Measurements from ENCODE around the gene GSE1. TPM values are rescaled to one million over a fixed set of nuclear protein-coding genes. Genes with fewer than 3 reads are reported as not detected.

The GSE1 gene
- total RNA-seq, 8 experiments from 2014 or later = 13.0 to 63.2 (median 38.5) TPM

DNA sequence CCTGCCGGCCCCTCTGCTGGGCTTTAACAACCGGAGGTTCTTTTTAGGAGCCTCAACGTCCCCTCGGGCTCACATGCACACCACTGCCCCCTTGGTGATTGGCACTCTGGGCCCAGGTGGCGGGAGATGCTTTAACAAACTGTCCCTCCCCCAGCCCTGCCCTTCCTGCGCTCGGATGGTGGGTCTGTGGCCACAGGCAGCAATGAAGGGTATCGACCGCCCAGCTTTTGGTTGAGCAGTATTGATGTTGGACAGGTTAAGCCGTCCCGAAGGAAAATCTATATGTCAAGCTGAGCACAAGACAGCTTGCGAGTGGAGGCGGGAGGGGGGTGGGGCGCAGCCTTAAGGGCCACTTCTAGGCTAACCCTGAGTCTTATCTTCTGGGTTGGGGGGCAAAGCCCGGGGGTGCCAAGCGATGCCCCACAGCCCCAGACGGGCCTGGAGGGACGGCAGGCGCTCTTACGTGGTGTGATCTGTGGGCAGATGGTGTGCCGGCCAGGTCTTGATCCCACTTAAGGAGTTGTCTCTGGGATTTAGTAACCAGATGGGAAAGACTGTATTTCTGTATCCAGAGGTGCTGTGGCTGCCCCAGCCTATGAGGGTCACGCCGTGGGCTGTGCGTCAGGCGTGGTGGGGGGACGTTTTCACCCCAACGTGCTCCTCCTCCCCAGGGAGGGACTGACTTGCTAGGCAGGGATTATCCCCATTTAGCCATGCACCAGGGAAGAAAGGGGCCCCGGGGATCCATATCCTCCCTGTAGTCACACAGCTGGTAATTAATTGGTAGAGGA, 6.2 kb downstream of the GSE1 start:
- 77 to 100% (median 90%) methylated on average over 1 to 9 of the region's 28 CpGs; no CpG with 5 or more reads in 5 of the 10 experiments for WGBS, 10 experiments
- H3K4me1 ChIP-seq (replicated peaks in 1 of 2) = peaks cover 78 to 93% of the 10 kb centered on the region in 2 donors
- H3K4me3 ChIP-seq = no peak overlapping the region
- peak overlapping the region; percentile 63 to 75 for H3K27ac ChIP-seq
- in situ Hi-C loops (cut with MboI; ENCODE audit: low pct_unique_long_range_greater_than_20kb in 2 of 9, low sequenced_read_pairs in 9 of 9, unreplicated experiment in 9 of 9) = loop anchor here in 4 of 9 experiments (25.0 kb wide), 3 partner anchors 207 to 357 kb away; no protein-coding TSS in a partner anchor
- ATAC-seq (replicated peaks in 6 of 8) = peak in 1 of 8 experiments; percentile 10

DNA sequence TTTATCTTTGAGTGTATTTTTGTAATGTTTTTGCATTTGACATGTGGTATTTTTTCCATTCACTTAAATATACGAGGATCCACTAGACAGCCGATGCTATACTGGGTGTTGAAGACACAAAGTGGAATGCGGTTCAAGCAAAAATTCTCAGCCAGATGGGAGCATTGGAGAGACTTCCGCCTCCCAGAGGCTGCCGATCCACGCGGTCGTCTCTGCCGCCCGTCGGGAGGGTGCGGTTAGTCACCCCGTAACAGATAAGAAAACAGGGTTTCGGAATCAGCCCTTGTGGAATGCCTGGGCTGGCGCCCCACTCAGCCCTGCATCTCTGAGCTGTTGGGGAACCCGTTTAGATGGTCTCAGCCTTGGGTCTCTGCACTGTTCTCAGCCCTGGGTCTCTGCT, 7.3 kb downstream of the GSE1 start:
- Histone ChIP-seq H3K27ac (peak overlapping the region in 1 of 2 donors; percentile 12), H3K4me3 (no peak overlapping the region), H3K4me1 (replicated peaks in 1 of 2) (peaks cover 83 to 93% of the 10 kb centered on the region in 2 donors)
- 82 to 100% (median 93%) methylated on average over 1 to 11 of the region's 16 CpGs; no CpG with 5 or more reads in 5 of the 10 experiments for WGBS, 10 experiments
- no peak for ATAC-seq (replicated peaks in 6 of 8)
- in situ Hi-C loops (cut with MboI; ENCODE audit: low pct_unique_long_range_greater_than_20kb in 2 of 9, low sequenced_read_pairs in 9 of 9, unreplicated experiment in 9 of 9) = loop anchor here in 4 of 9 experiments (25.0 kb wide), 3 partner anchors 208 to 358 kb away; no protein-coding TSS in a partner anchor

DNA sequence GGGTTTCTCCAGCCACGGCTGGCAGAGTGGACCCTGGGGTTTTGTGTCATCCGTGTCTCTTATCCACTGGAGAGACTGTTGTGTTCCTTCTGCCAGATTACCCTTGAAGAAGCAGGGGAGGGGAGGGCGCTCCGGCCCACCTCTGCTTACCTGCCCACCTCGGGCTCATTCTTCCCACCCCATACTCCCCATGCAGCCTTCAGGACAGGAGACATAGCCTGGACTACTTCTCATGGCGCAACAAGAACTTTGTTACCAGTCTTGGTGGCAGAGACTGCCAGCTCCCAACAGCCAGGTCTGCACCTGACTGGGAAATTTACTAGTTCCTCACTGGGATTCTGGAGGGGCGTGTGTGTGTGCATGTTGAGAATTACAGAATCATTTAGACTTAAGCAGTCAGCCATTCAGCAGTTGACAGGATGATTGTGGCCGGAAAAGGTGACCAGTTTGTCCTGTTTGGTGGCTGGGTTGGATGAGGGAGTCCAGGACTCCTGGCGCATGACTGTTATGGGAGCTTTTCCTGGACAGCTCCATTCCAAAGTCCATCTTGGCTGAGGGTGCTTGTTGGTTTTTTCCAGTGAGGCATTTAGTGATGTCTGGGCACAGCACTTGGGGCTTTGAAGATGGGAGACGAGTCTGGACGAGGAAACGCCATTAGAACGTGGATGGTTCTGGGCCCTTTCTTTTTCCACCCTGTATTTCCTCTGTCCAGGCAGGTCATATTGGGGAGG, 8.7 kb downstream of the GSE1 start:
- WGBS, 10 experiments = 92 to 100% (median 96%) methylated on average over 1 to 9 of the region's 13 CpGs; no CpG with 5 or more reads in 4 of the 10 experiments
- Histone ChIP-seq H3K27ac (no peak overlapping the region), H3K4me3 (no peak overlapping the region), H3K4me1 (replicated peaks in 1 of 2) (peaks cover 82 to 93% of the 10 kb centered on the region in 2 donors)
- in situ Hi-C loops (cut with MboI; ENCODE audit: low pct_unique_long_range_greater_than_20kb in 2 of 9, low sequenced_read_pairs in 9 of 9, unreplicated experiment in 9 of 9) = loop anchor here in 4 of 9 experiments (25.0 kb wide), 3 partner anchors 210 to 360 kb away; no protein-coding TSS in a partner anchor
- no peak for ATAC-seq (replicated peaks in 6 of 8)

DNA sequence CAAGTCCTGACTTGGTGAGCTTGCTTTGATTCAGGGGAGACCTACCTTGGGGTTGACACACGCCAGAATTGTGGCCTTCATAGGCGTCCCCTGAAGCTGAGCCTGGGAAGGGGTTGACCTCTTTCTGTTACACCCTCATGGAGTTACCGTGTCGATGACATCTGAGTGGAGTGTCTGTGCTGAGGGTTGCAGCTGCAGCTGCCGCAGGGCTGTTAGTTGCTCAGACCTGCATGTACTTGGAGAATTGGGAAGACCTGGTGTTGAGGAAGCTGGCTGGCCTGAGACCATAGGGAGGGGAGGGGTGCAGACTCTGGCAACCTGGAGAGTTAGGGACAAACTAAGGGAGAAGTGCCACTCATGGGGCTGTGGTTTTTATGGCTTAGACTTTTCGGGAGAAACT, 9.6 kb downstream of the GSE1 start:
- H3K4me3 ChIP-seq = no peak overlapping the region
- in situ Hi-C loops (cut with MboI; ENCODE audit: low pct_unique_long_range_greater_than_20kb in 2 of 9, low sequenced_read_pairs in 9 of 9, unreplicated experiment in 9 of 9) = loop anchor here in 4 of 9 experiments (25.0 kb wide), 3 partner anchors 210 to 360 kb away; no protein-coding TSS in a partner anchor
- 20 to 100% (median 84%) methylated on average over 1 to 4 of the region's 6 CpGs; no CpG with 5 or more reads in 2 of the 10 experiments for WGBS, 10 experiments
- no peak for ATAC-seq (replicated peaks in 6 of 8)
- H3K4me1 ChIP-seq (replicated peaks in 1 of 2) = peaks cover 83 to 93% of the 10 kb centered on the region in 2 donors
- H3K27ac ChIP-seq = no peak overlapping the region

DNA sequence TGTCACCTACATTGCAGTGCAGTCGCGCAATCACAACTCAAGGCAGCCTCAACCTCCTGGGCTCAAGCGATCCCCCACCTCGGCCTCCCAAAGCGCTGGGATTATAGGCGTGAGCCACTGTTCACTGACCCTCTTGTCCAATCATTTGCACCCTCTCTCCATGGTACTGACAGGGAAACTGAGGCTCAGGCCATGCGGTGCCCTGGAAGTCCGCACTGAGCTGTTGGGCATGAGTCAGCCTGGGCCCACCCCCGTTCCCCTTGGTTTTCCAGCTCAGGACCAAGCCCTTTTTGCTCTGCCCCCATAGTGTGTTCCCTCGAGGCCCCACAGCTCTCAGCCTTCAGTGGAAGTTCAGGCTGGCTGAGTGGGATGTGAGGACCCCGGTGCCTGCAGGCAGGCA, 10.1 kb downstream of the GSE1 start:
- no peak overlapping the region for H3K4me3 ChIP-seq
- WGBS, 10 experiments = 96 to 100% (median 100%) methylated on average over 2 to 5 of the region's 11 CpGs; no CpG with 5 or more reads in 7 of the 10 experiments
- no peak overlapping the region for H3K27ac ChIP-seq
- ATAC-seq (replicated peaks in 6 of 8) = no peak
- H3K4me1 ChIP-seq (replicated peaks in 1 of 2) = peaks cover 83 to 93% of the 10 kb centered on the region in 2 donors
- in situ Hi-C loops (cut with MboI; ENCODE audit: low pct_unique_long_range_greater_than_20kb in 2 of 9, low sequenced_read_pairs in 9 of 9, unreplicated experiment in 9 of 9) = loop anchor here in 4 of 9 experiments (25.0 kb wide), 3 partner anchors 211 to 361 kb away; no protein-coding TSS in a partner anchor

DNA sequence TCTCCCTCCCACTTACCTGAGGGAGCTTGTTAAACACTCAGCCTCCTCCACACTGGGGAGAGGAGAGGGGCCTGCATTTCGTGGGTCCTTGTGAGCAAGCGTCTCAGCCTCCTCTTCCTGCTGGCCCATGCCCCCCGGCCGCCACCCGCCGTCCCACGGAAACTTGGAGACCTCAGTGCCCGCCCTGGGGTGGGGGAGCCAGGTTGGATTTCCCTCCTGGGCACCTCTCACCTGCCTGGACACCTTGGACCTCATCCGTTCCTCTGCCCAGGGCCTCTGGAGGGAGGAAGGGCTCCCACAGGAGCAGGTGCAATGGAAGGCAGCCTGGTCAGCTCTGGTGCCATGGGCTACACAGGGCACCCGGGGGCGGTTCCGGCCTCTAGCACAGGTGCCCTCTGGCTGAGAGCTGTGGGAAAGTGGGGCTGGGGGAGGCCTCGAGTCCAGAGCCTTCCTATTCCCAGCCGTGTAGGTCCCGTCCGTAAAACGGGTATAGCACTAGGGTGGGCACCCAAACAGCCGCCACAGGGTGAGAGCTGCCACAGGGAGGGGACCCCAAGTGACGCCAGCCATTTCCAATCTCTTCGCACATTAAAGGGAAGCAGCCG, 11.0 kb downstream of the GSE1 start:
- WGBS, 10 experiments = 60 to 100% methylated on average over 2 to 3 of the region's 21 CpGs; no CpG with 5 or more reads in 8 of the 10 experiments
- no peak overlapping the region for H3K4me3 ChIP-seq
- in situ Hi-C loops (cut with MboI; ENCODE audit: low pct_unique_long_range_greater_than_20kb in 2 of 9, low sequenced_read_pairs in 9 of 9, unreplicated experiment in 9 of 9) = loop anchor here in 4 of 9 experiments (25.0 kb wide), 3 partner anchors 212 to 362 kb away; no protein-coding TSS in a partner anchor
- H3K27ac ChIP-seq = no peak overlapping the region
- ATAC-seq (replicated peaks in 6 of 8) = no peak
- peaks cover 81 to 92% of the 10 kb centered on the region in 2 donors for H3K4me1 ChIP-seq (replicated peaks in 1 of 2)

DNA sequence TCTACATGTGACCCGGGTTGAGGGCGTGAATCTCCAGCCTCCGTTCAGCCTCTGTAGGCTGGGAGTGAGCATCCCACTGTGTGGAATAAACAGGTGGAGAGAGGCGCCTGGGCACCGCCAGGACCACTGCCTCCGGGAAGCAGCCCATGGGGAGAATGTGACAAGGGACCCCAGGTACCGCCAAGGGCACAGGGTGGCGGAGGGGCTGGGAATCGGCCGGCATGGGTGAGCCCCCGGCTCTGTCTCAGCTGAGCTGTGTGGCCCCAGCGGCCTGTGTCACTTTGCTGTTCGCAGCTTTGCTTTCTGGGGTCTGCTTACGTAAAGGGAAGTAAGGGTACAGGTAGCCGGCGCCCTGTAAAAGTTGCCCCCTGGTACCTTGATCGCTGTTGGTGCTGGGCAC, 11.5 kb downstream of the GSE1 start:
- peak overlapping the region; percentile 17 to 83 for H3K27ac ChIP-seq
- H3K4me1 ChIP-seq (replicated peaks in 1 of 2) = peaks cover 75 to 86% of the 10 kb centered on the region in 2 donors
- H3K4me3 ChIP-seq = no peak overlapping the region
- no peak for ATAC-seq (replicated peaks in 6 of 8)
- WGBS, 10 experiments = 80 to 100% methylated on average over 1 to 4 of the region's 17 CpGs; no CpG with 5 or more reads in 8 of the 10 experiments
- in situ Hi-C loops (cut with MboI; ENCODE audit: low pct_unique_long_range_greater_than_20kb in 2 of 9, low sequenced_read_pairs in 9 of 9, unreplicated experiment in 9 of 9) = loop anchor here in 4 of 9 experiments (25.0 kb wide), 3 partner anchors 212 to 362 kb away; no protein-coding TSS in a partner anchor

DNA sequence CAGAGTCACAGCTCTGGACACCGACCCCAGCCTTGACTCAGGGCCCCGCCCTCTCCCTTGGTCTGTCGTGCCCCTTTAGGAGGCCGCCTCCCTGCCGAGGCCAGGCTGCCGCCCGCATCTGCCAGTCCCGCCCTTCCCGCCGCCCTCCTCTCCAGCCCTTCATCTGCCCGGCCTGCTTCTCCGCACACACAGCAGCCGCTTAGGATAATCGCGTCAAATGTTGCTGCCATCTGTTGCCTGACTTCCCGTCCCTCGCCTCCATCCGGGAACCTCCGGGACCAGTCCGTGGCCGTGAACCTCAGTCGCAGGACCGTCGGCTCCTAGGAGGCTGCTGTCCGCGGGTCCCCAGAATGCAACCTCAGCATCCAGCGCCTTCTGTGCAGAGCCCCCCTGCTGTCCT, 11.9 kb downstream of the GSE1 start:
- 65 to 80% methylated on average over 7 to 13 of the region's 27 CpGs; no CpG with 5 or more reads in 8 of the 10 experiments for WGBS, 10 experiments

DNA sequence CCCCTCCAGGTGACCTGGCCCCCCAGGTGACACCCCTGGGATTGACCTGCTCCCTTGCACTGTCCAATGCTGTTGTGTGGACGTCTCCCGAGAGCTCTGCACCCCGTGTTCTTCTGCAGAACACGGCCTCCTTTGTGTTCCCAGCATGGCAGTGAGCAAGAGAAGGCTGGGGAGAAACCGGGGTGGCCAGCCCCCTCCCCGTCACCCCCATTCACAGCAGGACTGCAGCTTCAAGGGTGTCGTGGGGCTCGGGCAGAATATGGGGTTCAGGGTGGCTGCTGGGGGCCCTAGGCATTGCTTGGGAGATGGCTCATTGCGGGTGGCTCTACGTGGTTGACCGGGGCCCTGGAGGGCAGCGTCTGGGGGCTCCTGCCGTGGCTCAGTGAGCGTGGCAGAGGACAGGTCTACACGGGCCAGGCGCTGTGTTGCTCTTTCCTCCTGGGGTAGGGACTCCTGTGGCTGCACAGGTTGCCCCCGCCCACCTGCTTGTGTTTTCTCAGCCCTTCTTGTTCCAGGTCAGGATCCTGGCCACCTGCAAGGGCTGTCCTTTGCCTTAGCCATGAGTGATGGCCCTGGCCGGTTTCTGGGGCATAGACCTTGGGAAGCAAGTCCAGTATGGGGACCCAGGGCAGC, 12.5 kb downstream of the GSE1 start:
- 40 to 100% (median 88%) methylated on average over 1 to 5 of the region's 18 CpGs; no CpG with 5 or more reads in 5 of the 10 experiments for WGBS, 10 experiments
- Histone ChIP-seq H3K4me1 (replicated peaks in 1 of 2) (peaks cover 66 to 77% of the 10 kb centered on the region in 2 donors), H3K27ac (peak overlapping the region; percentile 17 to 83), H3K4me3 (no peak overlapping the region)
- in situ Hi-C loops (cut with MboI; ENCODE audit: low pct_unique_long_range_greater_than_20kb in 2 of 9, low sequenced_read_pairs in 9 of 9, unreplicated experiment in 9 of 9) = no loop called here
- peak in 5 of 8 experiments; percentile 1 to 10 (median 2) for ATAC-seq (replicated peaks in 6 of 8)

More for the DNA sequence above, 11.9 kb downstream of the GSE1 start:
- Histone ChIP-seq H3K27ac (peak overlapping the region; percentile 17 to 83), H3K4me3 (no peak overlapping the region), H3K4me1 (replicated peaks in 1 of 2) (peaks cover 71 to 82% of the 10 kb centered on the region in 2 donors)
- in situ Hi-C loops (cut with MboI; ENCODE audit: low pct_unique_long_range_greater_than_20kb in 2 of 9, low sequenced_read_pairs in 9 of 9, unreplicated experiment in 9 of 9) = no loop called here
- ATAC-seq (replicated peaks in 6 of 8) = peak in 4 of 8 experiments; percentile 1 to 63 (median 20)

DNA sequence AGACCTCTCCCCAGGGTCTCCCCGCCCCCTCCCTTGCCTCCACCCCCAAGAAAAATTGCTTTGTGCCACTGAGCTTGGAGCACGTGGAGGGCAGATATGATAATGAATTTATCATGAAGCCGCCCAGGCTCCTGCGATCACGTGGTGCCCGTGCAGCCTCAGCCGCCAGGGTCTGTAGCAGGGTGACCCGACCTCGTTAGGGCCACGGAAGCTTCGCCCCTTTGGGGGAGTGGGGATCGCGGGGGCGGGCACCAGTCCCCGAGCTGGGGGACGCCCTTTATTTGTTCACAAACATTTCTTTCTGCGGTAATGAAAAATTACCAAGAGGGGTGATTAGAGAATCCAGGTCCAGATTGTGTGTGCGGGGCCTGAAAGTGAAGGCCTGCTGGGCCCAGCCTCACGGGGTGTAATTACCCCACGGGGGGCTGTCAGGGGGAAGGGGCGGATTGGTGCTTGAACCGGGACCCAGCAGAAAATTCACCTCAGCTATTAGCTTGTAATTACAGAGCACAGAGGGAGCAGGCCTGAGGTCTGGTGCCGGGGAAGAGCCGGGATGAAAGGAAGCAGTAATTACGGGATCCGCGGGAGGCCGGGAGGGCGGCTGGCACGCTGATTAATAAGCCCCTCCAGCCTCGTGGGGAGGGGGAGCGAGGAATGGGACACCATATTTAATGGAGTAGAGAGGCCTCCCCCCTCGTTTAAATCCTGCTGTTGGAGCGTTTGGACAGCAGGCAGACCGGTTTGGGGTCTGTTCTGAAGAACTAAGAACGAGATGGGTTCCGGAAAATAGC, 13.3 kb downstream of the GSE1 start:
- WGBS, 10 experiments = 0 to 94% (median 13%) methylated on average over 1 to 9 of the region's 37 CpGs; no CpG with 5 or more reads in 1 of the 10 experiments
- in situ Hi-C loops (cut with MboI; ENCODE audit: low pct_unique_long_range_greater_than_20kb in 2 of 9, low sequenced_read_pairs in 9 of 9, unreplicated experiment in 9 of 9) = no loop called here
- Histone ChIP-seq H3K4me3 (peak overlapping the region in 2 of 5 donors; percentile 6 to 17), H3K4me1 (replicated peaks in 1 of 2) (peaks cover 65 to 71% of the 10 kb centered on the region in 2 donors), H3K27ac (peak overlapping the region; percentile 17 to 83)
- ATAC-seq (replicated peaks in 6 of 8) = peak in 5 of 8 experiments; percentile 54 to 69 (median 63)

DNA sequence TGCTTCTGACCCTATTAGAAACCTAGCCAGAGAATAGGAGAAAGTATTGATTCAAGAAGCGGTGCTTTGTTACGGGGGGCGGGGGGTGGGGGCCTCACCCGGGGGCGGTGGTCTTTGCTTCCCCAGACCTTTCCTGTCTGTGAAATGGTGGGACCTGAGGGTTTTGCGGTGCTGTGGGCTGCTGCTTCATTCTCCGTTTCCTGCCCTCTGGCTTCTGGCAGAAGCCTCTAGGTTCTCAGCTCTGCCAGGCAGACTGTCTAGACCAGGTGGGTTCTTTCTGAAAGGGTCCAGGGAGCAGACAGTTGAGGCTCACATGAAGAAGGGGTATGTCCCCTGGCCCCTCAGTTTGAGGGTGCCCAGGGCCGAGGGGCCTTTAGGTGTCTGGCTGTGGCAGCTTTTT, 14.0 kb downstream of the GSE1 start:
- Histone ChIP-seq H3K4me3 (no peak overlapping the region), H3K27ac (peak overlapping the region; percentile 78 to 87), H3K4me1 (replicated peaks in 1 of 2) (peaks cover 66 to 73% of the 10 kb centered on the region in 2 donors)
- in situ Hi-C loops (cut with MboI; ENCODE audit: low pct_unique_long_range_greater_than_20kb in 2 of 9, low sequenced_read_pairs in 9 of 9, unreplicated experiment in 9 of 9) = no loop called here
- WGBS, 10 experiments = 27 to 86% (median 80%) methylated on average over 1 to 6 of the region's 8 CpGs; no CpG with 5 or more reads in 6 of the 10 experiments
- ATAC-seq (replicated peaks in 6 of 8) = no peak
